Motor neuron (in vitro differentiated cells): Measurements from ENCODE around the gene ATMIN. TPM values are rescaled to one million over a fixed set of nuclear protein-coding genes. Genes with fewer than 3 reads are reported as not detected.

Experiments
- ATAC-seq, 8 experiments: fragments of 200-7000 bp; cut with Tn5 transposase; replicated peaks in 6 of 8; 2 replicates each; pipeline ENCODE4 v1.8.0; 2021; ENCODE audit warnings: mild to moderate bottlenecking in 8 of 8, moderate library complexity in 8 of 8
- H3K27ac ChIP-seq, 2 donors: fragments of 250-450 bp; sonication (Bioruptor Pico); 2 replicates each; pipeline ENCODE4 v1.9.0; 2021; ENCODE audit warnings: antibody characterized with exemption in 2 of 2, mild to moderate bottlenecking in 2 of 2, moderate library complexity in 1 of 2
- H3K4me1 ChIP-seq, 2 donors: fragments of 250-450 bp; sonication (Bioruptor Pico); replicated peaks in 1 of 2; 2 replicates each; pipeline ENCODE4 v1.6.1; 2021; ENCODE audit warnings: antibody characterized with exemption in 2 of 2, mild to moderate bottlenecking in 2 of 2, moderate library complexity in 1 of 2
- H3K4me3 ChIP-seq, 5 donors: fragments of 250-450 bp; sonication (Bioruptor Pico); 2 replicates each; pipeline ENCODE4 v1.9.0; 2021; ENCODE audit warnings: antibody characterized with exemption in 5 of 5, mild to moderate bottlenecking in 5 of 5, moderate library complexity in 4 of 5
- WGBS, 10 experiments: fragments of 450-650 bp; shearing (Covaris generic); methylation state at CpG; one replicate each; pipeline ENCODE4 v1.0.0; 2022; 5-methylcytosine and 5-hydroxymethylcytosine counted together
- in situ Hi-C, 9 experiments: fragments of 400-800 bp; cut with MboI; loops; one replicate each; pipeline ENCODE4 v1.15.0; 2021; ENCODE audit warnings: low sequenced_read_pairs in 9 of 9, low pct_unique_long_range_greater_than_20kb in 2 of 9; ENCODE audit not compliant: unreplicated experiment in 9 of 9
- total RNA-seq, 8 experiments: library from RNA; unstranded; fragments of 300-600 nt; gene quantifications; 2 replicates each; pipeline versions ENCODE4 v1.2.3 to v1.2.4, GENCODE V29; 2022

ATMIN gene
- total RNA-seq, 8 experiments from 2014 or later, result 28.7 to 54.3 (median 31.4) TPM

GRCh38 chr16:81081014-81081413 is 45.4 kb downstream of the ATMIN start:
- peaks cover 4 to 6% of the 10 kb centered on the region in 2 donors for H3K4me1 ChIP-seq
- WGBS, 10 experiments, result 59 to 100% (median 100%) methylated on average over 1 to 3 of the region's 4 CpGs; no CpG with 5 or more reads in 5 of the 10 experiments
- no peak overlapping the region for H3K4me3 ChIP-seq
- H3K27ac ChIP-seq, result no peak overlapping the region
- in situ Hi-C loops, result no loop called here
- ATAC-seq, result no peak

- Histone ChIP-seq H3K4me1 (no peaks in the 10 kb centered on the region), H3K4me3 (no peak overlapping the region), H3K27ac (no peak overlapping the region)
- in situ Hi-C loops, result no loop called here
- no peak for ATAC-seq
- WGBS, 10 experiments, result 70 to 100% (median 95%) methylated on average over 2 to 5 of the region's 5 CpGs; no CpG with 5 or more reads in 4 of the 10 experiments
These were observed 53.2 kb downstream of the ATMIN start for GRCh38 chr16:81088836-81089235.

DNA sequence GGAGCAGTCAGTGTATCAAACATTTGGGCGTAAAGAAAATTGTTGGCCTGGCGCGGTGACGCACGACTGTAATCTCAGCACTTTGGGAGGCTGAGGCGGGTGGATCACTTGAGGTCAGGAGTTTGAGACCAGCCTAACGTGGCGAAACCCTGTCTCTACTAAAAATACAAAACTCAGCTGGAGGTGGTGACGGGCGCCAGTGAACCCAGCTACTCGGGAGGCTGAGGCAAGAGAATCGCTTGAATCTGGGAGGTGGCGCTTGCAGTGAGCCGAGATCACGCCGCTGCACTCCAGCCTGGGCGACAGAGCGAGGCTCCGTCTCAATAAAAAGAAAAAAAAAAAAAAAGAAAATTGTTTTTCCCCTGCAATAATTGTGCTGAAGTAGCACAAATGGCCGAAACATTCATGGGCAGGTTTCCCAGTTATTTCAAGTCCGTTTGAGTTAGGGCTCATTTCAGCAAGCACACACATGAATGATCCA is 59.2 kb downstream of the ATMIN start:
- in situ Hi-C loops, result no loop called here
- H3K4me3 ChIP-seq, result peak overlapping the region; percentile 52 to 73 (median 70)
- no peak overlapping the region for H3K27ac ChIP-seq
- H3K4me1 ChIP-seq, result peaks cover 9% of the 10 kb centered on the region in 2 donors
- ATAC-seq, result no peak
- 0 to 77% (median 70%) methylated on average over 1 to 18 of the region's 21 CpGs for WGBS, 10 experiments

GRCh38 chr16:81095653-81095952 is 60.0 kb downstream of the ATMIN start:
- Histone ChIP-seq H3K4me3 (peak overlapping the region; percentile 52 to 73 (median 70)), H3K27ac (peak overlapping the region; percentile 39 to 77), H3K4me1 (peaks cover 9% of the 10 kb centered on the region in 2 donors)
- no peak for ATAC-seq
- 0% methylated on average over 2 to 4 of the region's 22 CpGs; no CpG with 5 or more reads in 7 of the 10 experiments for WGBS, 10 experiments
- in situ Hi-C loops, result no loop called here

DNA sequence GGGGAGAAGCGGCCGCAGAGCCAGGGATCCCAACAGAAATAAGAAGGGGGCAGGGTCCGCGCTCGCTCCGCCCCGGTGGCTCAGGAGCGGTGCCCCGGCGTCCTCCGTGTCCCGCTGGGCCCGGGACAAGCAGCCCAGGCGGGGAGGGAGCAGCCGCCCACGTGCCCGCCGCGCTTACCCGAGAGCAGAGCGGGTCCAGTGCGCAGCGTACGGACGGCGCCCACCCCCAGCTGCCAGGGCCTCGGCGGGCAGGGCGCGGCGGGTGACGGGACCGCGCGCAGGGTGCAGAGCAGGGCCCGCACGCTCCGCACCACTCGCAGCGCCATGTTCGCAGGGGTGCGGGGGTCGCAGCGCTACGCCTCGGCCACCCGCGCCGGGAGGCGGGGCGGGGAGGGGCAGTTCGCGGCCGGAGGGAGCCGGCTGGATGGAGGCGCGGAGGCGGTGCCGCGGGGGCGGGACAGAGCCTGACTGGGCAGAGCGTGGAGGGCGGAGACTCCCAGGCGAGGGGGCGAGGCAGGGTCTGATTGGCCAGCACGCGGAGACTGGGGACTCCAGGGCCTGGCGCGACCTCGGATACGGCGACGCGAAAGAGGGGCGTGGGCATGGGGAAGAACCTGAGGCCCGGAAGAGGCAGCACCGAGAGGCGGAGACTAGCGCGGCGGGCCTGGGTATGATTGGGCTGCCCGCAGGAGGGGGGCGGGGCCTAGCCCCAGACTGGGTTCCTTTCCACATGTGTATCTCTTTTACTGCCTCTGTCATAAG is 60.5 kb downstream of the ATMIN start, which contains the start of gene GCSH:
TSS of gene GCSH (minus strand) at position 443 of the 762 bp plus-strand sequence. CDS start at position 326, 117 bp downstream.
- ATAC-seq, result peak; percentile 77 to 98 (median 98)
- in situ Hi-C loops, result no loop called here

GRCh38 chr16:81096715-81097208 is 61.1 kb downstream of the ATMIN start:
- 0 to 80% (median 27%) methylated on average over 1 to 8 of the region's 8 CpGs for WGBS, 10 experiments
- Histone ChIP-seq H3K27ac (no peak overlapping the region), H3K4me1 (peaks cover 9% of the 10 kb centered on the region in 2 donors), H3K4me3 (peak overlapping the region; percentile 13 to 73 (median 52))
- in situ Hi-C loops, result no loop called here
- ATAC-seq, result peak in 3 of 8 experiments; percentile 45 to 56 (median 53)

More for the DNA sequence above, 60.5 kb downstream of the ATMIN start, which contains the start of gene GCSH:
- 0% methylated on average over 2 to 3 of the region's 83 CpGs; no CpG with 5 or more reads in 8 of the 10 experiments for WGBS, 10 experiments
- Histone ChIP-seq H3K4me3 (peak within 1 kb of the TSS; percentile 52 to 73 (median 70)), H3K27ac (peak within 1 kb of the TSS; percentile 39 to 77), H3K4me1 (peaks cover 9% of the 10 kb centered on the region in 2 donors)

Other genes with a start within 250 kb of the ATMIN start
- 10 to 100 TPM in 1 of 8 experiments, 1 to 10 TPM in 5, under 1 TPM in 2; 0.45 to 11.0 (median 4.2) TPM for gene CDYL2, start 231.2 kb upstream of the ATMIN start, total RNA-seq
- 10 to 100 TPM; 36.6 to 76.1 (median 53.9) TPM for gene CMC2, start 29.0 kb upstream of the ATMIN start, total RNA-seq
- gene CENPN, start 28.6 kb upstream of the ATMIN start, total RNA-seq, result 10 to 100 TPM in 3 of 8 experiments, 1 to 10 TPM in 5; 3.2 to 38.2 (median 6.6) TPM
- gene C16orf46, start 41.4 kb downstream of the ATMIN start, total RNA-seq, result 1 to 10 TPM; 2.4 to 7.3 (median 4.5) TPM
- 100 to 1,000 TPM in 2 of 8 experiments, 10 to 100 TPM in 6; 43.1 to 177 (median 50.1) TPM for gene GCSH, start 60.6 kb downstream of the ATMIN start, total RNA-seq
- gene BCO1, start 202.8 kb downstream of the ATMIN start, total RNA-seq, result 1 to 10 TPM in 1 of 8 experiments, under 1 TPM in 7; 0.05 to 1.5 (median 0.39) TPM